GM12892 (cell line): ENCODE measurements around the gene RBKS.

Source experiments
- POLR2A ChIP-seq: IDR thresholded peaks from 2 replicates; pipeline ENCODE4 v1.6.1; 2011; ENCODE audit warnings: low read depth, low read length, control low read depth
- TAF1 ChIP-seq: IDR thresholded peaks from 2 replicates; pipeline ENCODE4 v1.6.1; 2011; ENCODE audit warnings: low read depth, mild to moderate bottlenecking, control low read depth, low read length, borderline replicate concordance

GRCh38 chr2:27736031-27736889, 153.9 kb downstream of the RBKS start:
- TF ChIP-seq POLR2A = no peak
- TF ChIP-seq TAF1 = no peak
